Measurements from ENCODE around the gene PTPRE.

Gene PTPRE

GRCh38 chr10:128071417-128071782 lies 164.5 kb downstream of the PTPRE start:
- no peak for ATAC-seq
- no peak for TF ChIP-seq PPARA (CRISPR knock-in tag; IDR thresholded peaks at IDR 0.05; ENCODE audit: borderline replicate concordance)
- no peak for TF ChIP-seq RARB (CRISPR knock-in tag; IDR thresholded peaks at IDR 0.05)
- no peak for TF ChIP-seq CSDC2 (CRISPR knock-in tag; IDR thresholded peaks at IDR 0.05)
- no peak for TF ChIP-seq ZFP3 (CRISPR knock-in tag; IDR thresholded peaks at IDR 0.05)
- TF ChIP-seq TCF4 (CRISPR knock-in tag; IDR thresholded peaks at IDR 0.05; ENCODE audit: borderline replicate concordance), result no peak
- no peak for TF ChIP-seq ISL1 (CRISPR knock-in tag; IDR thresholded peaks at IDR 0.05)
- TF ChIP-seq ESRRG (CRISPR knock-in tag; IDR thresholded peaks at IDR 0.05), result no peak
- TF ChIP-seq ZNF8 (CRISPR knock-in tag; IDR thresholded peaks at IDR 0.05), result no peak
- TF ChIP-seq OSR1 (CRISPR knock-in tag; IDR thresholded peaks at IDR 0.05), result no peak
- TF ChIP-seq ZC3H10 (CRISPR knock-in tag; IDR thresholded peaks at IDR 0.05), result no peak
- no peak for TF ChIP-seq ZFP30 (CRISPR knock-in tag; IDR thresholded peaks at IDR 0.05)
- TF ChIP-seq TOX (CRISPR knock-in tag; IDR thresholded peaks at IDR 0.05; ENCODE audit: borderline replicate concordance), result no peak
- no peak for TF ChIP-seq POU6F1 (CRISPR knock-in tag; IDR thresholded peaks at IDR 0.05; ENCODE audit: borderline replicate concordance, low read depth)
- TF ChIP-seq GLIS3 (CRISPR knock-in tag; IDR thresholded peaks at IDR 0.05), result no peak
- TF ChIP-seq SNAI2 (CRISPR knock-in tag; IDR thresholded peaks at IDR 0.05), result no peak
- no peak for TF ChIP-seq ZNF565 (CRISPR knock-in tag; conservative IDR thresholded peaks at IDR 0.05; ENCODE audit: low read depth)
- no peak for TF ChIP-seq BACH2 (CRISPR knock-in tag; IDR thresholded peaks at IDR 0.05; ENCODE audit: borderline replicate concordance)
- no peak for TF ChIP-seq CREB5 (CRISPR knock-in tag; IDR thresholded peaks at IDR 0.05; ENCODE audit: low read depth)

- no peak for ATAC-seq
- TF ChIP-seq TSHZ2 (CRISPR knock-in tag; IDR thresholded peaks at IDR 0.05) (no peak), ZNF8 (CRISPR knock-in tag; IDR thresholded peaks at IDR 0.05) (no peak), ZFP30 (CRISPR knock-in tag; IDR thresholded peaks at IDR 0.05) (no peak), CREB5 (CRISPR knock-in tag; IDR thresholded peaks at IDR 0.05; ENCODE audit: low read depth) (no peak), BACH2 (CRISPR knock-in tag; IDR thresholded peaks at IDR 0.05; ENCODE audit: borderline replicate concordance) (no peak), ZFP3 (CRISPR knock-in tag; IDR thresholded peaks at IDR 0.05) (no peak), ZNF70 (CRISPR knock-in tag; IDR thresholded peaks at IDR 0.05) (no peak), PPARA (CRISPR knock-in tag; IDR thresholded peaks at IDR 0.05; ENCODE audit: borderline replicate concordance) (no peak), CSRNP3 (CRISPR knock-in tag; IDR thresholded peaks at IDR 0.05) (no peak)
These were observed 165.1 kb downstream of the PTPRE start for GRCh38 chr10:128072046-128072445.

- ATAC-seq, result no peak
- TF ChIP-seq ISL1 (CRISPR knock-in tag; IDR thresholded peaks at IDR 0.05) (no peak), TOX (CRISPR knock-in tag; IDR thresholded peaks at IDR 0.05; ENCODE audit: borderline replicate concordance) (no peak), CREB5 (CRISPR knock-in tag; IDR thresholded peaks at IDR 0.05; ENCODE audit: low read depth) (no peak), OSR1 (CRISPR knock-in tag; IDR thresholded peaks at IDR 0.05) (no peak), SNAI2 (CRISPR knock-in tag; IDR thresholded peaks at IDR 0.05) (no peak), PATZ1 (CRISPR knock-in tag; IDR thresholded peaks at IDR 0.05; ENCODE audit: borderline replicate concordance) (no peak), ZFP3 (CRISPR knock-in tag; IDR thresholded peaks at IDR 0.05) (no peak), BACH2 (CRISPR knock-in tag; IDR thresholded peaks at IDR 0.05; ENCODE audit: borderline replicate concordance) (no peak), TCF4 (CRISPR knock-in tag; IDR thresholded peaks at IDR 0.05; ENCODE audit: borderline replicate concordance) (no peak), ZFP30 (CRISPR knock-in tag; IDR thresholded peaks at IDR 0.05) (no peak), CSRNP3 (CRISPR knock-in tag; IDR thresholded peaks at IDR 0.05) (no peak)
These were observed 166.2 kb downstream of the PTPRE start for GRCh38 chr10:128072941-128073645.

All from SK-N-SH treated with all-trans-retinoic acid at 6 μM for 48 hours (cell line).